GM12892 (cell line): ENCODE measurements around the gene PPDPF.
A peak's percentile ranks its signal among the peaks of the same experiment; 100 is the strongest.

ENCODE experiments used
- POLR2A ChIP-seq: IDR thresholded peaks from 2 replicates; pipeline ENCODE4 v1.6.1; 2011; ENCODE audit warnings: low read depth, low read length, control low read depth
- POLR2AphosphoS5 ChIP-seq: IDR thresholded peaks from 2 replicates; pipeline ENCODE4 v1.6.1; 2011; ENCODE audit warnings: low read depth, low read length, control low read depth

- TF ChIP-seq POLR2AphosphoS5 = peak; percentile 28; the same call in 1 of the 2 replicates
- peak; percentile 43; the same call in 1 of the 2 replicates for TF ChIP-seq POLR2A
Measured at GRCh38 chr20:63522981-63523611, 2.5 kb downstream of the PPDPF start.
